Stimulated activated effector memory CD8-positive, alpha-beta T cell treated with anti-CD3 and anti-CD28 coated beads, Interleukin-12 subunit alpha, Interleukin-12 subunit beta, amount 100 ng/mL, for 72 hours (primary cell): ENCODE measurements around the gene PCARE.

Experiments used
- ATAC-seq: fragments of 150-1000 bp; cut with Tn5 transposase; 2 replicates; pipeline ENCODE4 v1.10.0; 2021
- DNase-seq, 2 donors: peaks; one replicate each; pipeline ENCODE4 v3.0.0; 2021 to 2022; ENCODE audit warnings: low spot score in 2 of 2
- H3K27ac Mint-ChIP-seq: one replicate; pipeline ENCODE4 v1.8.0; 2022; ENCODE audit warnings: mild to moderate bottlenecking, mixed read lengths
- H3K36me3 Mint-ChIP-seq: one replicate; pipeline ENCODE4 v1.8.0; 2022; ENCODE audit warnings: mild to moderate bottlenecking, mixed read lengths
- H3K4me1 Mint-ChIP-seq: one replicate; pipeline ENCODE4 v1.8.0; 2022; ENCODE audit warnings: mixed read lengths
- H3K4me3 Mint-ChIP-seq: one replicate; pipeline ENCODE4 v1.8.0; 2022; ENCODE audit warnings: mild to moderate bottlenecking, mixed read lengths
- H3K9me3 Mint-ChIP-seq: one replicate; pipeline ENCODE4 v1.8.0; 2022; ENCODE audit warnings: mixed read lengths

The PCARE gene

GRCh38 chr2:29015701-29016470 is 58.4 kb downstream of the PCARE start:
- Mint-ChIP-seq H3K9me3 (no peaks in the 10 kb centered on the region), H3K27ac (peak overlapping the region; percentile 98), H3K4me1 (peaks cover 84% of the 10 kb centered on the region), H3K4me3 (peak overlapping the region; percentile 92), H3K36me3 (peaks cover 26% of the 10 kb centered on the region)
- DNase-seq: no peak
- ATAC-seq: no peak

- Mint-ChIP-seq H3K4me1 (peaks cover 87% of the 10 kb centered on the region), H3K27ac (peak overlapping the region; percentile 98), H3K36me3 (peaks cover 26% of the 10 kb centered on the region), H3K9me3 (no peaks in the 10 kb centered on the region), H3K4me3 (peak overlapping the region; percentile 92)
- DNase-seq (peak; percentile 53 to 87), ATAC-seq (peak; percentile 86)
Measured at GRCh38 chr2:29014811-29015421, 59.4 kb downstream of the PCARE start.

DNA sequence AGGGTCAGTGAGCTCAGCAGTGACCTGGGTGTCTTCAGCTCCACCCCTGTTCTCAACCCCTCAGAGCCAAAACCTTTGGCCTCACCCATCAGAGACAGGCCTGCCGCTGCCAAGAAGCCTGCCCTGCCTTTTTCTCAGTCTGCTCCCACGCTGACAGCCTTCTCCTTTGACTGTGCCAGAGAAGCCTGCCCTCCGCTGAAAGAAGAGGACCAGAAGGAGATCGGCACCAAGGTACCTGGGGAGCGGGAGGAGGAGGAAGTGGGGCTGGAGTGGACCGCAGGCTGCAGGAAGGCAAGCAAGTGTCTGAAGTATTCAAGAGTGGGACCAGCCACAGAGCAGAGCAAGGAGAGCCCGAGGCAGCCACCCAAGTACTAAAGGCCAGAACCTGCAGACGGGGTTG is 60.0 kb downstream of the PCARE start:
- H3K36me3 Mint-ChIP-seq: peaks cover 26% of the 10 kb centered on the region
- peaks cover 87% of the 10 kb centered on the region for H3K4me1 Mint-ChIP-seq
- ATAC-seq (peak; percentile 19), DNase-seq (no peak)
- H3K27ac Mint-ChIP-seq: peak overlapping the region; percentile 98
- peak overlapping the region; percentile 92 for H3K4me3 Mint-ChIP-seq
- H3K9me3 Mint-ChIP-seq: no peaks in the 10 kb centered on the region

- no peak for DNase-seq
- Mint-ChIP-seq H3K9me3 (no peaks in the 10 kb centered on the region), H3K36me3 (peaks cover 26% of the 10 kb centered on the region), H3K4me1 (peaks cover 94% of the 10 kb centered on the region), H3K27ac (peak overlapping the region; percentile 98), H3K4me3 (peak overlapping the region; percentile 92)
- ATAC-seq: no peak
Measured at GRCh38 chr2:29013057-29013780, 61.1 kb downstream of the PCARE start.

- peaks cover 86% of the 10 kb centered on the region for H3K4me1 Mint-ChIP-seq
- DNase-seq (peak in 1 of 2 donors; percentile 73), ATAC-seq (peak; percentile 1)
- H3K36me3 Mint-ChIP-seq: peaks cover 26% of the 10 kb centered on the region
- no peaks in the 10 kb centered on the region for H3K9me3 Mint-ChIP-seq
- H3K27ac Mint-ChIP-seq: peak overlapping the region; percentile 98
- peak overlapping the region; percentile 92 for H3K4me3 Mint-ChIP-seq
Measured at GRCh38 chr2:29012211-29012681, 62.1 kb downstream of the PCARE start.
